ENCODE data around the gene CCNI2.

Gene CCNI2

GRCh38 chr5:132765311-132766019, 18.2 kb downstream of the CCNI2 start:
- H3K4me2 ChIP-seq (ENCODE audit: low read depth, low read length, poor library complexity, severe bottlenecking): no peak overlapping the region
- no peak overlapping the region for H3K9ac ChIP-seq (ENCODE audit: low read depth, low read length, poor library complexity, severe bottlenecking)
- H3K9me3 ChIP-seq (ENCODE audit: insufficient read depth, low read depth, low read length): no peaks in the 10 kb centered on the region
- H3K9me2 ChIP-seq (replicated peaks; ENCODE audit: low read depth, low read length): no peaks in the 10 kb centered on the region
- H3F3A ChIP-seq (ENCODE audit: low read depth): no peaks in the 10 kb centered on the region
- TF ChIP-seq EZH2phosphoT487 (IDR thresholded peaks at IDR 0.05; ENCODE audit: borderline replicate concordance) (no peak), CTCF (conservative IDR thresholded peaks at IDR 0.05; ENCODE audit: low read length) (no peak)
- no peak overlapping the region for H2AFZ ChIP-seq (ENCODE audit: low read length)
- no peaks in the 10 kb centered on the region for H3K4me1 ChIP-seq (ENCODE audit: insufficient read depth, low read length, poor library complexity, severe bottlenecking)
- no peaks in the 10 kb centered on the region for H3K36me3 ChIP-seq (ENCODE audit: insufficient read depth, low read length)
- no peaks in the 10 kb centered on the region for H4K20me1 ChIP-seq (ENCODE audit: insufficient read depth, low read length, poor library complexity, severe bottlenecking)
- no peak overlapping the region for H3K4me3 ChIP-seq (ENCODE audit: low read length, poor library complexity, severe bottlenecking)
- no peaks in the 10 kb centered on the region for H3K79me2 ChIP-seq (ENCODE audit: insufficient read depth, low read length)
- no peaks in the 10 kb centered on the region for H3K27me3 ChIP-seq (ENCODE audit: insufficient read depth, low read length, poor library complexity, severe bottlenecking)

- Histone ChIP-seq H4K20me1 (ENCODE audit: insufficient read depth, low read length, poor library complexity, severe bottlenecking) (no peaks in the 10 kb centered on the region), H3K4me3 (ENCODE audit: low read length, poor library complexity, severe bottlenecking) (no peak overlapping the region), H3K79me2 (ENCODE audit: insufficient read depth, low read length) (no peaks in the 10 kb centered on the region), H3K4me2 (ENCODE audit: low read depth, low read length, poor library complexity, severe bottlenecking) (no peak overlapping the region), H2AFZ (ENCODE audit: low read length) (no peak overlapping the region), H3K36me3 (ENCODE audit: insufficient read depth, low read length) (no peaks in the 10 kb centered on the region), H3K27me3 (ENCODE audit: insufficient read depth, low read length, poor library complexity, severe bottlenecking) (no peaks in the 10 kb centered on the region), H3K9me3 (ENCODE audit: insufficient read depth, low read depth, low read length) (no peaks in the 10 kb centered on the region), H3K4me1 (ENCODE audit: insufficient read depth, low read length, poor library complexity, severe bottlenecking) (no peaks in the 10 kb centered on the region), H3K9ac (ENCODE audit: low read depth, low read length, poor library complexity, severe bottlenecking) (no peak overlapping the region), H3K9me2 (replicated peaks; ENCODE audit: low read depth, low read length) (no peaks in the 10 kb centered on the region), H3F3A (ENCODE audit: low read depth) (no peaks in the 10 kb centered on the region)
- TF ChIP-seq CTCF (conservative IDR thresholded peaks at IDR 0.05; ENCODE audit: low read length) (no peak), EZH2phosphoT487 (IDR thresholded peaks at IDR 0.05; ENCODE audit: borderline replicate concordance) (no peak)
Measured at GRCh38 chr5:132766020-132766805, 19.0 kb downstream of the CCNI2 start.

GRCh38 chr5:132766806-132767055, 19.5 kb downstream of the CCNI2 start:
- Histone ChIP-seq H2AFZ (ENCODE audit: low read length) (no peak overlapping the region), H3K79me2 (ENCODE audit: insufficient read depth, low read length) (no peaks in the 10 kb centered on the region)
- TF ChIP-seq EZH2phosphoT487 (IDR thresholded peaks at IDR 0.05; ENCODE audit: borderline replicate concordance) (no peak), CTCF (conservative IDR thresholded peaks at IDR 0.05; ENCODE audit: low read length) (no peak)

More at GRCh38 chr5:132766806-132767055, 19.5 kb downstream of the CCNI2 start:
- H3K9me3 ChIP-seq (ENCODE audit: insufficient read depth, low read depth, low read length): no peaks in the 10 kb centered on the region
- no peaks in the 10 kb centered on the region for H3K9me2 ChIP-seq (replicated peaks; ENCODE audit: low read depth, low read length)
- H3K4me2 ChIP-seq (ENCODE audit: low read depth, low read length, poor library complexity, severe bottlenecking): no peak overlapping the region
- H3K36me3 ChIP-seq (ENCODE audit: insufficient read depth, low read length): no peaks in the 10 kb centered on the region
- no peaks in the 10 kb centered on the region for H3F3A ChIP-seq (ENCODE audit: low read depth)
- H3K9ac ChIP-seq (ENCODE audit: low read depth, low read length, poor library complexity, severe bottlenecking): no peak overlapping the region
- H3K4me1 ChIP-seq (ENCODE audit: insufficient read depth, low read length, poor library complexity, severe bottlenecking): no peaks in the 10 kb centered on the region
- H4K20me1 ChIP-seq (ENCODE audit: insufficient read depth, low read length, poor library complexity, severe bottlenecking): no peaks in the 10 kb centered on the region
- H3K4me3 ChIP-seq (ENCODE audit: low read length, poor library complexity, severe bottlenecking): no peak overlapping the region
- H3K27me3 ChIP-seq (ENCODE audit: insufficient read depth, low read length, poor library complexity, severe bottlenecking): no peaks in the 10 kb centered on the region
